ENCODE data around the gene PLEKHA3.

DNA sequence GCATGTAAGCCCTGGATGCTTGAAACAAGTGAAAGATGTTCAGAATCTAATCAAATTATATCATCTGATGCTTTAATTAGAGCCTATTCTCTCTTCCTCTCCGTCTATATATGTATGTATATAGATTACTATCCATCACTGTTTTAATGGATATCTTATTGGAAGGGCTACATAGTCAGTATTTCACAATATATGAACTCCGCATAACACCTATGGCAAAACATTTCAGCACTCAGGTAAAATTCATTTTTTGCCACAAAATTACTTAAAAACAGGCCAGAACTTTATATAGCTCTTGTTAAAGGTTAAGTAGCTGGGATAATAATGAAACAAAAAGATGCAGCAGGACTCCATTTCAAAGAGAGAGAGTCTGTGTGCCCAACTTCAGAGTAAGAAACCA is 27.9 kb upstream of the PLEKHA3 start:
- TF ChIP-seq, protein P1, sequence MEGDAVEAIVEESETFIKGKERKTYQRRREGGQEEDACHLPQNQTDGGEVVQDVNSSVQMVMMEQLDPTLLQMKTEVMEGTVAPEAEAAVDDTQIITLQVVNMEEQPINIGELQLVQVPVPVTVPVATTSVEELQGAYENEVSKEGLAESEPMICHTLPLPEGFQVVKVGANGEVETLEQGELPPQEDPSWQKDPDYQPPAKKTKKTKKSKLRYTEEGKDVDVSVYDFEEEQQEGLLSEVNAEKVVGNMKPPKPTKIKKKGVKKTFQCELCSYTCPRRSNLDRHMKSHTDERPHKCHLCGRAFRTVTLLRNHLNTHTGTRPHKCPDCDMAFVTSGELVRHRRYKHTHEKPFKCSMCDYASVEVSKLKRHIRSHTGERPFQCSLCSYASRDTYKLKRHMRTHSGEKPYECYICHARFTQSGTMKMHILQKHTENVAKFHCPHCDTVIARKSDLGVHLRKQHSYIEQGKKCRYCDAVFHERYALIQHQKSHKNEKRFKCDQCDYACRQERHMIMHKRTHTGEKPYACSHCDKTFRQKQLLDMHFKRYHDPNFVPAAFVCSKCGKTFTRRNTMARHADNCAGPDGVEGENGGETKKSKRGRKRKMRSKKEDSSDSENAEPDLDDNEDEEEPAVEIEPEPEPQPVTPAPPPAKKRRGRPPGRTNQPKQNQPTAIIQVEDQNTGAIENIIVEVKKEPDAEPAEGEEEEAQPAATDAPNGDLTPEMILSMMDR (conservative IDR thresholded peaks at IDR 0.05; ENCODE audit: low read length): no peak
- no peak for TF ChIP-seq EZH2phosphoT487 (IDR thresholded peaks at IDR 0.05; ENCODE audit: borderline replicate concordance)
